HT1080 (cell line): ENCODE data around the gene SIGLEC8. TPM values are rescaled to one million over a fixed set of nuclear protein-coding genes. Genes with fewer than 3 reads are reported as not detected.
"Not testable (repeated sequence)": the region's sequence is repeated elsewhere in the genome, so short reads cannot be mapped to it uniquely, and the experiment has no call there.

Source experiments
- DNase-seq: peaks from one replicate; pipeline ENCODE4 v3.0.0-alpha.2; 2015; ENCODE audit warnings: low read depth
- polyA plus RNA-seq, 2 experiments: library from polyadenylated mRNA; depleted of rRNA; stranded (reverse); fragments of >200 nt; gene quantifications; 2 replicates each; pipeline ENCODE4 v1.2.3, GENCODE V29; 2015
- total RNA-seq: library from RNA; depleted of rRNA; stranded (reverse); fragments of >200 nt; shearing (Covaris generic); gene quantifications from 2 replicates; pipeline ENCODE4 v1.2.3, GENCODE V29; 2014; rRNA removed

Gene SIGLEC8
- total RNA-seq, result not detected in 2 replicates
- not detected in 2 replicates for polyA plus RNA-seq (2015; cell fraction: cytosol; rRNA removed)
- polyA plus RNA-seq (2015; cell fraction: nucleus; rRNA removed), result not detected in 2 replicates

DNA sequence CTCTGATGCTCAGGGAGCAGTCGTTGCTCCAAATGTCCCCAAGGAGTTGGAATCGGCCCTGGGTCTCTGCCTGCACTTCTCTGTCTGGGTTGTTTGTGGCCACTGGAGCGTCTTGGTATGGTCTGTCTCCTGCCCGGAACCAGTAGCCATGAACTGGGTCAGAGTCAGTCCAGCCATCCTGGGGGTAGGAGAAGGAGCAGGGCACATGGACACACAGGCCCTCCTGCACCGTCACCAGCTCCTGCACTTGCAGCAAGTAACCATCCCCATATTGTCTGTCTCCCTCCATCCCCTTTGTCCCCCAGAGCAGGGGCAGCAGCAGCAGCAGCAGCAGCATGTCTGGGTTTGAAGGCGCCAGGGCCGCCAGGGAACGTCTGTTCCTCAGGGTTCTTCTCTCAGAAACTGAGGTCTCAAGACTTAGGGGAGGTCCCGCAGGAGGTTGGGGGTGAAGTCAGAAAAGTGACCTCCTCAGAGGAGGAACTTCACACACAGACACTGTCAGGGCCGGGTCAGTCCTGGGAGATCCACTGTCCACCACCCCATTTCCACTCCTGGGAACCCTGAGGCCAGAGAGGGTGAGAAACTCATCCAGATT lies at the start of gene SIGLEC8:
Gene SIGLEC8 (minus strand): TSS at position 404 of the 595 bp plus-strand sequence. CDS start 67 bp downstream, at position 337.
- no peak for DNase-seq

DNA sequence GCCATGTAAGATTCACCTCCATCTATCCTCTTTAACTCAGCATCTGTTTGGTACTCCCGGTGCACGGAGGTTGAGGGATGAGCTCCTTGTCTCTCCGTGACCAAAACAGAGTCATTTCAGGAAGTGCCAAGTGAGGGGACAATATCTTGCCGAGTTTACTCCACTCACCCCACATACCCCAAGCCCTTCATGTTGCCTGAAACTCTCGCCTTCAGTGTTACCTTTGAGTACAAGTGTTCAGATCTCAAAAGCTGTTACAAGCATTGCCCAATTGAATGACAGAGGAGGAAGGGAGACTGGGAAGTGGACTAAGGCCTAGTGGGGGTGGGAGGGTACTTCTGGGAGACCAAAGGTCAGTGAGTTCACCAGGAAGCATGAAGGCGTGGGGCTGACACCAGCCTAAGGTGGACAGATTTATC lies 49.4 kb upstream of the SIGLEC8 start:
- DNase-seq, result no peak

GRCh38 chr19:51507192-51507591 lies 48.9 kb upstream of the SIGLEC8 start:
- DNase-seq, result no peak

DNA sequence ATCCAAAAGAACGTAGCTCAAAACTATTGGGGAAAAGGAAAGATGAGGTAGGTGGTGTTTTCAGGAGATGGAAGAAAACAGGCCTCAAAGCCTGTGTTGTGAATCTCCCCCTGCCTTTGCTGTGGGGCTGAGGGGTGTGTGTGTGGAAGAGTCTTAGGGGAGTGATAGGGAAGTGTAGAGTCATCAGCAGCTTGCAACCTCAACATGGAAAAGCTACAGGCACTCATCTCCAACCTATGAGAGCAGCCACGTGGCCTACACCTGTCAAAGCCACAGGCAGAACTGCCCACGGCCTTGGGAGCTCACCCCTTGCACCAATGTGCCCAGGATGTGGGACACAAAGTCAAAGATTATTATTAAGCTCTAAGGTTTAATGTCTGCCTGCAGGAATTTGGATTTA lies 47.6 kb upstream of the SIGLEC8 start:
- DNase-seq, result no peak

- DNase-seq, result no peak
Measured at GRCh38 chr19:51503896-51504295, 45.6 kb upstream of the SIGLEC8 start.

- DNase-seq, result no peak
Measured at GRCh38 chr19:51503286-51503817, 45.1 kb upstream of the SIGLEC8 start.

DNA sequence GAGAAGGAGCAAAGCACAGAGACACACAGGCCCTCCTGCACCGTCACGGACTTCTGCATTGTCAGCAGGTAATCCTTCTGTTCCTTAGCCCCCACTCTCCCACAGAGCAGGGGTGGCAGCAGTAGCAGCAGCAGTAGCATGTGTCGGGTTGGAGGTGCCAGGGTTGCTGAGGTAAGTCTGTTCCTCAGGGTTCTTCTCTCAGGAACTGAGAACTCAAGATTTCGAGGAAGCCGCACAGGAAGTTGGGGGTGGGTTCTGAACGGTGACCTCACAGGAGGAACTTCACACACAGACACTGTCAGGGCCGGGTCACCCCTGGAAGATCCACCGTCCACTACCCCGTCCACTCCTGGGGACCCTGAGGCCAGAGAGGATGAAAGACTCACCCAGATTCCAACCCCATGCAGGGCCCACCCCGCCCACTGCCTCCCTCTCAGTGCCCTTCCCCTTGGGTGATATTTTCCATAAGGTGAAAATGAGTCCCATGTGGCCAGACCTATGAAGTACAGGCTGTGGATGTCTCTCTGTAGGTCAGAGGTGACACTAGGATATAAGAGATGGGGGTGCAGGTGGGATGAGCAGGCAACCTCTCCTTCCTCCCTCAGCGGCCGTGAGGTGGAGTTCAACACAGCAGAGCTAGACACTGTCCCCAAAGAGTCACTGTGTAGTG lies 43.5 kb upstream of the SIGLEC8 start, which contains the start of gene SIGLEC12:
Gene SIGLEC12 (minus strand): TSS at position 207 of the 670 bp plus-strand sequence. CDS start 67 bp downstream, at position 140.
- no peak for DNase-seq

GRCh38 chr19:51500931-51501330 lies 42.7 kb upstream of the SIGLEC8 start:
- not testable (repeated sequence) for DNase-seq

DNA sequence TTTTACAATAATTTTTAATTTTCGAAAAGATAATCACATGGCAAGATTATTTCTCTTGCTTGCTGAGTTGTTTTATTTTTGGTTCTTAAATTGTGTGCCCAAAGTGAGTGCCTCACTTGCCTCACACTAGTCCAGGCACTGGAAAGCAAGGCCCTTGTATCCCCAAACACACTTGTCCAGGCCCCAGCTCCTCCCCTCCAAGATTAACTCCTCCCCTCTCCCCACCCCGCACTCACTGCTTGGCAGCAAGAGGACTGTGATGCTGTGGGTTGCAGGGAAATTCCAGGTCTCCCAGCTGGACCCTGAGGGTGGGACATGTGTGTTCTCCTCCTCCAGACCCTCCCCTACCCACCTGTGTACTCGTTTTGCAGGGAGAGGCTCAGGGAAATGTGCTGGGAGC lies 39.4 kb upstream of the SIGLEC8 start:
- no peak for DNase-seq

- DNase-seq, result no peak
Measured at GRCh38 chr19:51493776-51494175, 35.5 kb upstream of the SIGLEC8 start.

GRCh38 chr19:51491586-51491985 lies 33.3 kb upstream of the SIGLEC8 start:
- DNase-seq, result no peak

DNA sequence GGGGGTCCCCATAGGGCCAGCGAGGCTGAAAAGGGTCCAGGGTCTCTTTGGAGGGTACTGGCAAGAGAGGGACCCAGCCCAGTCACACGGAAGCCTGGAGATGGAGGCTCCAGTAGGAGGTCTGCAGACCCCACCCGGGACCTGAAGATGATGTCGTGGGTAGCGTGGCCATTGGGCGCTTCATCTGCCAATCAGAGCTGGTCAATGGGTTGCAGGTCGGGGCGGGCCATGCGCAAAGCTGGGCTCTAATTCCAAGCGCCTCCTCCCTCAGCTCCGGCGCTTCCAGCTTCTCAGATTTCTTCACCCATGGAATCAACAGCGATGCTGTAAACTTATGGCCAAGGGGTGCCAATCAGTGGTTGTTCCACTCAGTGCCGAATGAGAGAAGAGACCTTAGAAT lies 32.4 kb upstream of the SIGLEC8 start:
- DNase-seq, result no peak

DNA sequence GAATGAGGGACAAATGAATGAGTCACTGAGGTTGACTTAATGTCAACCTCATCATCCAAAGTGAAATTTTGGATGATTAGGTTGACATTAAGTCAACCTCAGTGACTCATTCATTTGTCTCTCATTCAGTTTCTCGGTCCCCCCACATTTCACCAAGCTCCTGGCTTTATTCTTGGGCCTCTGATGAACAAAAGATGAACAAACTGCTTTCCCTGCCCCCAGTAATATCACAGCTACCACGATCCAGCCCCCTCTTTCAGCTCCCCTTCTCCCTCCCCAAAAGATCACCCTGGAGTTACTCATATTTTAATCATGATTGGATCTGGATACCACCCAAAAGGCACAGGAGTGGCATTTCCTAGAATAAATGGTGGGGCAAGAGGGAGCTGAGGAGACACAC lies 30.9 kb upstream of the SIGLEC8 start:
- DNase-seq, result no peak

GRCh38 chr19:51488491-51488890 lies 30.2 kb upstream of the SIGLEC8 start:
- DNase-seq, result no peak

DNA sequence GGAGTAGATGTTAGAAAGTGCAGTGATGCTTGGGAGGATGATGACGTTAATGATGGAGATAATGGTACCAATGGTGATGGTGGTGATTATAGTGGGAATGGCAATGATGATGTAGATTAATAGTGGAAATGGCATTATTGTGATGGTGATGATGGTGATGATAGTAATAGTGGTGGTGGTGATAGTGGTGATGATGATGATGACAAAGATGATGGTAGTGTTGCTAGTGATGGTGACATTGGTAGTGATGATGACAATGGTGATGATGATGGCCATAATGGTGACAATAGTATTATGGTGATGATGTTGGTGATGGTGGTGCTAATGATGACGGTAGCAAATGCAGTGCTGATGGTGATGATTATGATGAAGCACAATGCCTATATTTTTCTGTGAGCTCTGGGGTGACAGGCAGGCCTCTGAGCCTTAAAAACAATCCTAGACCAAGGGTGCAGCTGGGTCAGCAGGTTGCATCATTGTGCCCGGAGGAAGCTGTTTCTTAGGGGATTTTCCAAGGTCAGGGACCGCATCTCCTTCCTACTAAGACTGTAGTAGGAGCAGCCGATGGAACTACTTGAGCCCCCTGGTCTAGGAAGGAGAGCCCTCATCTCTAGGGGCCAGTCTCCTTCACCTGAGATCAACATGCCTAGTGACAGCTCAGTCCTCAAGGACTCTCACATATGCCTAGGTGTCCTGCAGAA lies 27.9 kb upstream of the SIGLEC8 start:
- DNase-seq, result no peak

DNA sequence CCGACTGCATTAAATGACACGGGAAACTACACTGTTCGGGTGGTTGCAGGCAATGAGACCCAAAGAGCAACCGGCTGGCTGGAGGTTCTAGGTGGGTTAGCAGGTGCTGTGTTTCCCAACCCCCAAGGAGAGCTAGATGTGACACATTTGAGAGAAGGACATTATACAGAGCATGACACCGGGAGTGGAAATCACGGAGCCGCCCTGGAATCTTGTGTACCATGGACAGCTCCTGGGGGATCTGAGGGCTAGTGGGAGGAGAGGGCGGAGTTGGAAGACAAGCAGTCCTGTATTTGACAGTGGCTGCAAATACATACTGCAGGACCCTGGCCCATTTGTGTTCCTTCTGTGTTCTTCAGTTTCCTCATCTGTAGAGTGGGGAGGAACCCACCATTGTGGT lies 22.3 kb upstream of the SIGLEC8 start:
- no peak for DNase-seq

GRCh38 chr19:51479531-51480331 lies 21.5 kb upstream of the SIGLEC8 start:
- DNase-seq, result no peak

GRCh38 chr19:51478381-51479234 lies 20.4 kb upstream of the SIGLEC8 start, which contains the start of gene CEACAM18:
TSS of gene CEACAM18 (plus strand) at chr19:51478539.
- DNase-seq, result no peak

- DNase-seq, result no peak
Measured at GRCh38 chr19:51477344-51477743, 19.1 kb upstream of the SIGLEC8 start.

DNA sequence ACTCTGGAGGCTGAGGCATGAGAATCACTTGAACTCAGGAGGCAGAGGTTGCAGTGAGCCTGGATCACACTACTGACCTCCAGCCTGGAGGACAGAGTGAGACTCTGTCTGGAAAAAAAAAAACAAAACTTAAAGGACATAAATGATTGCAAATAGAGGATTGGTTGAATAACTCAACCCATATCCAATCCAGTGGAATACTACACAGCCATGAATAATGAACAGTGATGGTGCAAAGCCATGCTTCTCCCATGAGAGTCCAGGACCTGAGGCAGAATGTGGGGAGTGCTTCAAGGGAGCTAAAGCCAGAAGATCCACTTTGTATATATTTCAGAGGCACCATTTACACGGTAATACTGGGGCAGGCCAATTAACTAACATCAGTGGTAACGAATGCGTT lies 17.9 kb upstream of the SIGLEC8 start:
- no peak for DNase-seq
